Calu3 (cell line): ENCODE measurements around the gene COL13A1. TPM values are rescaled to one million over a fixed set of nuclear protein-coding genes. Genes with fewer than 3 reads are reported as not detected.

ENCODE experiments used
- BruUV-seq: library from RNA; stranded (reverse); fragments of 400-500 nt; replicated peaks from 2 replicates; lab custom pipeline; 2021; lab: Mats Ljungman, UMichigan
- CTCF ChIA-PET: fragments of 300-600 bp; sonication (Branson Sonifier 250); formaldehyde crosslinking; loops from one replicate; lab custom pipeline; 2022; ENCODE audit warnings: antibody characterized with exemption; lab: Charles Lee
- DNase-seq: peaks from one replicate; pipeline ENCODE4 v3.0.0; 2022
- H3K27ac Mint-ChIP-seq: one replicate; pipeline ENCODE4 v1.8.0; 2022; ENCODE audit warnings: mixed read lengths; ENCODE audit not compliant: unreplicated experiment
- H3K27me3 Mint-ChIP-seq: one replicate; pipeline ENCODE4 v1.8.0; 2022; ENCODE audit warnings: mixed read lengths; ENCODE audit not compliant: unreplicated experiment
- H3K36me3 Mint-ChIP-seq: one replicate; pipeline ENCODE4 v1.8.0; 2022; ENCODE audit warnings: mild to moderate bottlenecking, moderate library complexity, mixed read lengths; ENCODE audit not compliant: insufficient read depth, unreplicated experiment
- H3K4me1 Mint-ChIP-seq: one replicate; pipeline ENCODE4 v1.8.0; 2022; ENCODE audit warnings: mild to moderate bottlenecking, low read depth, mixed read lengths; ENCODE audit not compliant: unreplicated experiment
- H3K4me3 Mint-ChIP-seq: one replicate; pipeline ENCODE4 v1.8.0; 2022; ENCODE audit warnings: mild to moderate bottlenecking, low read depth, moderate library complexity, mixed read lengths; ENCODE audit not compliant: unreplicated experiment
- H3K9me3 Mint-ChIP-seq: one replicate; pipeline ENCODE4 v1.8.0; 2022; ENCODE audit warnings: low read depth, mixed read lengths; ENCODE audit not compliant: unreplicated experiment
- intact Hi-C: fragments of 100-400 bp; cut with micrococcal nuclease; formaldehyde crosslinking; loops from one replicate; pipeline ENCODE4 v1.10.0; 2022; ENCODE audit not compliant: unreplicated experiment
- total RNA-seq: library from RNA; stranded (reverse); gene quantifications from 2 replicates; pipeline ENCODE4 v1.2.3, GENCODE V29; 2022
- TF ChIP-seq, protein P1 (sequence below): fragments of 200-600 bp; IDR thresholded peaks from one replicate; pipeline ENCODE4 v1.8.0; 2022; ENCODE audit warnings: antibody characterized with exemption; ENCODE audit not compliant: unreplicated experiment

The COL13A1 gene
- total RNA-seq, 1 experiment from 2014 or later, result 0.24 TPM

GRCh38 chr10:69908124-69908523 lies 106.4 kb downstream of the COL13A1 start:
- BruUV-seq, result no TSS peak

GRCh38 chr10:69910561-69910960 lies 108.9 kb downstream of the COL13A1 start:
- Mint-ChIP-seq H3K4me3 (no peak overlapping the region), H3K27ac (no peak overlapping the region), H3K9me3 (no peaks in the 10 kb centered on the region), H3K27me3 (peaks cover 94% of the 10 kb centered on the region), H3K4me1 (no peaks in the 10 kb centered on the region), H3K36me3 (no peaks in the 10 kb centered on the region)
- CTCF ChIA-PET, result no interaction called here
- no TSS peak for BruUV-seq
- intact Hi-C loops, result loop anchor here (5.0 kb wide), 4 partner anchors 48 to 168 kb away; partner anchors contain the start of gene COL13A1
- DNase-seq, result no peak
- TF ChIP-seq, protein P1, sequence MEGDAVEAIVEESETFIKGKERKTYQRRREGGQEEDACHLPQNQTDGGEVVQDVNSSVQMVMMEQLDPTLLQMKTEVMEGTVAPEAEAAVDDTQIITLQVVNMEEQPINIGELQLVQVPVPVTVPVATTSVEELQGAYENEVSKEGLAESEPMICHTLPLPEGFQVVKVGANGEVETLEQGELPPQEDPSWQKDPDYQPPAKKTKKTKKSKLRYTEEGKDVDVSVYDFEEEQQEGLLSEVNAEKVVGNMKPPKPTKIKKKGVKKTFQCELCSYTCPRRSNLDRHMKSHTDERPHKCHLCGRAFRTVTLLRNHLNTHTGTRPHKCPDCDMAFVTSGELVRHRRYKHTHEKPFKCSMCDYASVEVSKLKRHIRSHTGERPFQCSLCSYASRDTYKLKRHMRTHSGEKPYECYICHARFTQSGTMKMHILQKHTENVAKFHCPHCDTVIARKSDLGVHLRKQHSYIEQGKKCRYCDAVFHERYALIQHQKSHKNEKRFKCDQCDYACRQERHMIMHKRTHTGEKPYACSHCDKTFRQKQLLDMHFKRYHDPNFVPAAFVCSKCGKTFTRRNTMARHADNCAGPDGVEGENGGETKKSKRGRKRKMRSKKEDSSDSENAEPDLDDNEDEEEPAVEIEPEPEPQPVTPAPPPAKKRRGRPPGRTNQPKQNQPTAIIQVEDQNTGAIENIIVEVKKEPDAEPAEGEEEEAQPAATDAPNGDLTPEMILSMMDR, result no peak

More at GRCh38 chr10:69908124-69908523, 106.4 kb downstream of the COL13A1 start:
- H3K9me3 Mint-ChIP-seq, result no peaks in the 10 kb centered on the region
- CTCF ChIA-PET, result interaction anchor here (0.6 to 1.5 kb wide), 4 partner anchors 25 to 165 kb away, joined by 3 to 6 read pairs (median 4); no protein-coding TSS in a partner anchor
- H3K4me1 Mint-ChIP-seq, result no peaks in the 10 kb centered on the region
- peaks cover 79% of the 10 kb centered on the region for H3K27me3 Mint-ChIP-seq
- no peak for DNase-seq
- H3K36me3 Mint-ChIP-seq, result no peaks in the 10 kb centered on the region
- intact Hi-C loops, result no loop called here
- H3K27ac Mint-ChIP-seq, result no peak overlapping the region
- no peak overlapping the region for H3K4me3 Mint-ChIP-seq
- TF ChIP-seq, protein P1, result no peak

DNA sequence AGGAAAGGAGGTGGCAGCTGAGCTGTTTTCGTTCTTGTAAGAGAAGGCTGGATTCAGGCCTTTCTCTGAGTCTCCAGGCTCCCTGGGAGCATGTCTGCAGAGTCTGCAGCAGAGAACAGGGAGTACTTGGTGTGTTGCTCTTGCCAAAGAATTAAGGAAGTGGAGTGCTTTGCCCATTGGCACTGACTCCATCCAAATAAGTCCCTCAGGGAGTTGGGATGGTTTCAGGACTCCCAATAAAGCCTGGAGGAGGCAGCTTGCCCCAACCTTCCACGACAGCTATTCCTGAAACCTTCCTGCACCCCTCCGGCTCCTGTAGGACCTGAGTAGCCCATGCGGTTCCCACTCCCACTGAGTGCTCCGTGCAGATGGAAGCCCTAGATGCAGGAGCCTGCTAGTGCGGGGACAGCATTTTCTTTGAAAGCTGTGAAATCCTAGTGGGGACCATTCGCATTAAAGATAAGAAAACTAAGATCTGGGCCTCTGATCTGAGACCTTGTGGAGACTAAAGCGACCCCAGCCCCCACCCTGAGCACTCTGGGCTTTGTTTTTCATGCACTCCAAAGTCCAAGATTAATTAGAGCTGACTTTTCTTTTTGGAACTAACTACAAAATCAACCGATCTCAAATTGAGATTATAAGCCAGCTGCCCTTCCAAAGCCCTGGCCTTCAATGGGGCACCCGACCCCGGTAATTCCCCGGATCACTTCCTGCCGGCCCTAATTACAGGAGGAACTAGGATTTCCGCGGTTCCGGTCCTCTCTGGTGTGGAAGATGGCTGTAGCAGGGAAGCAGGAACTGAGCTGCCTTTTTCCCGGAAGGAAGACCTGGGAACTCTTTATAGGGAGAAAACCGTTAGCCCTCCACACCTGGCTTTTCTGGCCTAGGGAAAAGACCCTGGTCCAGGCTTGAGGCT lies 110.2 kb downstream of the COL13A1 start:
- CTCF ChIA-PET, result interaction anchor here (1.3 to 2.2 kb wide), 3 partner anchors 10 to 125 kb away, joined by 3 to 9 read pairs (median 3); no protein-coding TSS in a partner anchor
- Mint-ChIP-seq H3K4me3 (no peak overlapping the region), H3K27ac (no peak overlapping the region), H3K27me3 (peaks cover 98% of the 10 kb centered on the region), H3K9me3 (no peaks in the 10 kb centered on the region), H3K36me3 (no peaks in the 10 kb centered on the region), H3K4me1 (no peaks in the 10 kb centered on the region)
- TF ChIP-seq, protein P1, result no peak
- intact Hi-C loops, result loop anchor here (5.0 kb wide), 4 partner anchors 50 to 170 kb away; partner anchors contain the start of gene COL13A1
- BruUV-seq, result no TSS peak
- DNase-seq, result no peak

DNA sequence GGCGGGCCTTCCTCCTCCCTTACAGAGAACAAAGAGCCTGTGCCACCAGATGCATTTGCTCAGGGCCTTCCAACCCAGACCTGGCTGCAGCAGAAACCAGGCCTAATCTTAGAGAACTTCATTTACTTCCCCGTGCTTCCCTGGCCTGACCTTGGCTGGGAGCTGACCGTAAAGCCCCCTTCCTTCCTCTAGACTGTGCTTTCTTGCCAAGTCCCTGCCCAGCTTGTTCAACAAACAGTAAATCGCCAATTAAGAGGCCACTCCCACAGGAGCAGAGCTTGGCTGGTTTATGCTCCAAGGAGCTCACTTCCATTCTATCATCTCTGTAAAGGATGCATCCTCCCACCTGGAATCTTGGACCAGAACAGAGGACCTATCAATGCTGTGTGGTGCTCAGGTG lies 110.9 kb downstream of the COL13A1 start:
- intact Hi-C loops, result loop anchor here (5.0 kb wide), 4 partner anchors 50 to 170 kb away; partner anchors contain the start of gene COL13A1
- BruUV-seq, result no TSS peak
- Mint-ChIP-seq H3K27ac (no peak overlapping the region), H3K4me1 (no peaks in the 10 kb centered on the region), H3K27me3 (peaks cover 98% of the 10 kb centered on the region), H3K9me3 (no peaks in the 10 kb centered on the region), H3K4me3 (no peak overlapping the region), H3K36me3 (no peaks in the 10 kb centered on the region)
- TF ChIP-seq, protein P1, result no peak
- CTCF ChIA-PET, result interaction anchor here (0.8 to 2.2 kb wide), 4 partner anchors 11 to 126 kb away, joined by 3 to 9 read pairs (median 4); no protein-coding TSS in a partner anchor
- no peak for DNase-seq
